ENCODE measurements around the gene ZNF491.
"Not testable (repeated sequence)": the region's sequence is repeated elsewhere in the genome, so short reads cannot be mapped to it uniquely, and the experiment has no call there.

DNA sequence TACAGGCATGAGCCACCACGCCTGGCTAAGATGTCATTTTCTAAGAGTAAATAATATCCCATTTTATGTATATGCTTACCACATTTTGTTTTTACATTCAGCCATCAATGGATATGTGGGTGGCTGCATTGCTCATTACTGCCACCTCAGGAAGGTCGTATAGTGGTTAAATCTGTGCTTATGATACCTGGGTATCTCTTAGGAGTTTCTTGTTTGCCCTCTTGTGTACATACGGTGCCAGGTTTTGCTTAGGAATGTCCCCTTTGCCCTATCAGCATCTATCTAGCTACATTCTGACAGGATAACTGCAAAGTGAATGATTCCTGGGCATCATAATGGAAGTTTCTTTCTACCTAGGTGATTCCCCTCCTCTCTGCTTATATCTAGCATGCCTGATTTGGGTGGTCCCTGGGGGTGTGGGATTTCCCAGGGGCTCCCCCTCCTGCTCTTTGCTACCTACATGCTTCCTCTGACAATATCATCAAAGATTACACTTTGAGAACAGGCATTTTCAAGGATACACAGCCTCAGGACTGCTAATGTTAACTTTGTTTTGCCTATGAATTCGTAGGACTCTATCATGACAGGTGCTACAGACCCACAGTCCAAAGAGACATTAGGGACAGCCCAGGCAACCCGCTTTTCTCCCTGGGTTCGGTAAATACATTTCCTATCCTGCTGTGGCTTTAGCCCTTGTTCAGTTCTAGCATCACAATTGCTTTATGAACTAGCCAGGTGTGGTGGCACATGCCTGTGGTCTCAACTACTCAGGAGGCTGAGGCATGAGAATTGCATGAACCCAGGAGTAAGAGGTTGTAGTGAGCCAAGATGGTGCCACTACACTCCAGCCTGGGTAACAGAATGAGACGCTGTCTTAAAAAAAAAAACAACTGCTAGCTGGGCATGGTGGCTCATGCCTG, 30.9 kb downstream of the ZNF491 start:
- not testable (repeated sequence) for TF ChIP-seq POLR2AphosphoS5 (IDR thresholded peaks at IDR 0.05; ENCODE audit: borderline replicate concordance, low read depth, low read length); EZH2 (IDR thresholded peaks at IDR 0.05); FOXP2 (optimal IDR thresholded peaks at IDR 0.05; ENCODE audit: control extremely low read depth, extremely low read length, insufficient read depth)
